ENCODE measurements around the gene TNFAIP8L2. TPM values are rescaled to one million over a fixed set of nuclear protein-coding genes. Genes with fewer than 3 reads are reported as not detected.
A peak's percentile ranks its signal among the peaks of the same experiment; 100 is the strongest.

TNFAIP8L2 gene
- polyA plus RNA-seq, 1 donor = 1.6 TPM

- DNase-seq = no peak
Observed at GRCh38 chr1:151145304-151146071, 11.0 kb upstream of the TNFAIP8L2 start.

GRCh38 chr1:151146072-151146411 is 10.4 kb upstream of the TNFAIP8L2 start:
- no peak for DNase-seq

GRCh38 chr1:151146412-151147131 is 9.9 kb upstream of the TNFAIP8L2 start, which contains the start of gene SEMA6C:
SEMA6C (minus strand) TSS chr1:151146631; CDS start chr1:151142621, 4,010 bp downstream.
- peak; percentile 91 for DNase-seq

- DNase-seq = peak; percentile 19
Observed at GRCh38 chr1:151147132-151147503, 9.3 kb upstream of the TNFAIP8L2 start.

GRCh38 chr1:151147665-151148064 is 8.8 kb upstream of the TNFAIP8L2 start:
- no peak for DNase-seq

GRCh38 chr1:151157067-151157531 is 650 bp downstream of the TNFAIP8L2 start:
- no peak for DNase-seq

- DNase-seq = no peak
Observed at GRCh38 chr1:151158326-151158725, 1.9 kb downstream of the TNFAIP8L2 start.

- DNase-seq = no peak
Observed at GRCh38 chr1:151158751-151159251, 2.4 kb downstream of the TNFAIP8L2 start.

GRCh38 chr1:151159373-151159772 is 2.9 kb downstream of the TNFAIP8L2 start:
- no peak for DNase-seq

GRCh38 chr1:151164732-151165280 is 8.4 kb downstream of the TNFAIP8L2 start:
- no peak for DNase-seq

GRCh38 chr1:151165281-151165737 is 8.9 kb downstream of the TNFAIP8L2 start:
- DNase-seq = peak; percentile 62

- DNase-seq = peak; percentile 99
Observed at GRCh38 chr1:151165738-151166504, 9.5 kb downstream of the TNFAIP8L2 start, which contains the start of the genes LYSMD1 and SCNM1. LYSMD1 (minus strand) TSS chr1:151165902; CDS start chr1:151165258, 644 bp downstream. SCNM1 (plus strand) TSS chr1:151166144; CDS start chr1:151166153, 9 bp downstream.

- DNase-seq = no peak
Observed at GRCh38 chr1:151166505-151166956, 10.1 kb downstream of the TNFAIP8L2 start.

- no peak for DNase-seq
Observed at GRCh38 chr1:151167116-151167515, 10.7 kb downstream of the TNFAIP8L2 start.

- DNase-seq = no peak
Observed at GRCh38 chr1:151171190-151171589, 14.7 kb downstream of the TNFAIP8L2 start.

- no peak for DNase-seq
Observed at GRCh38 chr1:151175041-151175741, 18.7 kb downstream of the TNFAIP8L2 start.

- DNase-seq = no peak
Observed at GRCh38 chr1:151175863-151176262, 19.4 kb downstream of the TNFAIP8L2 start, which contains the start of gene TMOD4. TMOD4 (minus strand) TSS chr1:151175981; CDS start chr1:151174875, 1,106 bp downstream.

GRCh38 chr1:151176514-151177045 is 20.1 kb downstream of the TNFAIP8L2 start:
- DNase-seq = no peak

GRCh38 chr1:151184211-151184610 is 27.8 kb downstream of the TNFAIP8L2 start:
- DNase-seq = no peak

GRCh38 chr1:151187205-151187604 is 30.8 kb downstream of the TNFAIP8L2 start:
- DNase-seq = no peak

Data from left kidney (tissue), 2 donors.